Body of pancreas (tissue), 4 donors: ENCODE results near the gene HNRNPLL. TPM values are rescaled to one million over a fixed set of nuclear protein-coding genes. Genes with fewer than 3 reads are reported as not detected.

Experiments used
- ATAC-seq: fragments of 150-250 bp; one replicate; pipeline ENCODE4 v1.9.1; 2016
- DNase-seq, 4 donors: peaks; one replicate each; pipeline ENCODE4 v3.0.0-alpha.2; 2019
- H3K27ac ChIP-seq, 4 donors: fragments of 200-600 bp; sonication (generic); 1 replicate in 3 of 4; 2 replicates in 1 of 4; pipeline versions ENCODE4 v1.5.1 to v1.6.1; 2016 to 2019; ENCODE audit warnings: mild to moderate bottlenecking in 1 of 4, mixed read lengths in 1 of 4, moderate library complexity in 1 of 4
- H3K27me3 ChIP-seq, 2 donors: fragments of 200-600 bp; sonication (generic); one replicate each; pipeline ENCODE4 v1.6.0; 2016; ENCODE audit warnings: mild to moderate bottlenecking in 1 of 2
- H3K36me3 ChIP-seq, 2 donors: fragments of 200-600 bp; sonication (generic); replicated peaks in 1 of 2; 2 replicates each; pipeline ENCODE4 v1.5.1; 2016; ENCODE audit warnings: low read depth in 2 of 2; ENCODE audit not compliant: insufficient read depth in 1 of 2
- H3K4me1 ChIP-seq: fragments of 200-600 bp; sonication (generic); one replicate; pipeline ENCODE4 v1.6.0; 2016
- H3K4me3 ChIP-seq, 2 donors: fragments of 200-600 bp; sonication (generic); 1 replicate in 1 of 2; 2 replicates in 1 of 2; pipeline ENCODE4 v1.5.1; 2016 to 2019
- H3K9me3 ChIP-seq, 3 donors: fragments of 200-600 bp; sonication (generic); 1 replicate in 2 of 3; 2 replicates in 1 of 3; pipeline ENCODE4 v1.5.1; 2016
- POLR2A ChIP-seq, 3 donors: fragments of 450-650 bp; IDR thresholded peaks; one replicate each; pipeline ENCODE4 v1.6.1; 2016; ENCODE audit warnings: antibody characterized with exemption in 3 of 3, mild to moderate bottlenecking in 2 of 3
- WGBS, 2 donors: methylation state at CpG; one replicate each; pipeline ENCODE4 v1.1.5; 2017; 5-methylcytosine and 5-hydroxymethylcytosine counted together
- intact Hi-C: fragments of 100-400 bp; cut with DNase I; formaldehyde crosslinking; loops from one replicate; pipeline ENCODE4 v1.15.1; 2023
- total RNA-seq, 2 donors: library from RNA; depleted of rRNA; stranded (reverse); fragments of >200 nt; gene quantifications; one replicate each; pipeline ENCODE4 v1.1.0, GENCODE V29; 2016
- TF ChIP-seq, protein P1 (sequence below), 7 experiments: fragments of 450-650 bp in 4 of 7; fragments of 200-600 bp in 3 of 7; sonication (generic) in 3 of 7; IDR thresholded peaks; one replicate each; pipeline ENCODE4 v1.5.1; 2016 to 2019; ENCODE audit warnings: antibody characterized with exemption in 7 of 7

HNRNPLL gene
- total RNA-seq, 2 donors from 2014 or later: 21.8 to 22.4 TPM

DNA sequence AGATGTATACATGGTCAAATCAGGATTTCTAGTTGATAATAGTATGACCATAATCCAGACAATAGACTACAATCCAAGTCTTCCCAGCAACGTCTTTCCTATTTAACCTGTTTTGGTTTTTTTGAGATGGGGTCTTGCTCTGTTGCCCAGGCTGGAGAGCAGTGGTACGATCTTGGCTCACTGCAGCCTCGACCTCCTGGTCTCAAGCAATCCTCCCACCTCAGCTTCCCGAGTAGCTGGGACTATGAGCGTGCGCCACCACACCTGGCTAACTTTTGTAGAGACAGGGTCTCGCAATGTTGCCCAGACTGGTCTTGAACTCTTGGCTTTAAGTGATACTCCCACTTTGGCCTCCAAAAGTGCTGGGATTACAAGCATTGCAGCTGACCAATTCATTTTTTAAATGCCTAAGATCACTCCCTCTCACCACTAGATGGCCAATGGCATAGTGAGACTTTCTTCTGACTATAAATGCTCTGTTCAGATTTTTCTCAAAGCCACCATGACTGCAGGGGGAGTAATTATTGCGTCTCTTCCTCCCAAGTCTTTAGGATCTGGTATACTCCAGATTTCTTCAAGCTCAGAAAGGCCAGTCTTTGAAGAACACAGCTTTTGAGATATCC is 47.6 kb downstream of the HNRNPLL start:
- H3K27ac ChIP-seq: no peak overlapping the region
- TF ChIP-seq POLR2A (IDR thresholded peaks at IDR 0.05): no peak
- TF ChIP-seq, protein P1, sequence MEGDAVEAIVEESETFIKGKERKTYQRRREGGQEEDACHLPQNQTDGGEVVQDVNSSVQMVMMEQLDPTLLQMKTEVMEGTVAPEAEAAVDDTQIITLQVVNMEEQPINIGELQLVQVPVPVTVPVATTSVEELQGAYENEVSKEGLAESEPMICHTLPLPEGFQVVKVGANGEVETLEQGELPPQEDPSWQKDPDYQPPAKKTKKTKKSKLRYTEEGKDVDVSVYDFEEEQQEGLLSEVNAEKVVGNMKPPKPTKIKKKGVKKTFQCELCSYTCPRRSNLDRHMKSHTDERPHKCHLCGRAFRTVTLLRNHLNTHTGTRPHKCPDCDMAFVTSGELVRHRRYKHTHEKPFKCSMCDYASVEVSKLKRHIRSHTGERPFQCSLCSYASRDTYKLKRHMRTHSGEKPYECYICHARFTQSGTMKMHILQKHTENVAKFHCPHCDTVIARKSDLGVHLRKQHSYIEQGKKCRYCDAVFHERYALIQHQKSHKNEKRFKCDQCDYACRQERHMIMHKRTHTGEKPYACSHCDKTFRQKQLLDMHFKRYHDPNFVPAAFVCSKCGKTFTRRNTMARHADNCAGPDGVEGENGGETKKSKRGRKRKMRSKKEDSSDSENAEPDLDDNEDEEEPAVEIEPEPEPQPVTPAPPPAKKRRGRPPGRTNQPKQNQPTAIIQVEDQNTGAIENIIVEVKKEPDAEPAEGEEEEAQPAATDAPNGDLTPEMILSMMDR (IDR thresholded peaks at IDR 0.05): peak in 6 of 7 experiments; percentile 9 to 28 (median 18)
- DNase-seq: no peak
- no peak for ATAC-seq
- no peaks in the 10 kb centered on the region for H3K36me3 ChIP-seq
- intact Hi-C loops: no loop called here
- H3K27me3 ChIP-seq: no peaks in the 10 kb centered on the region
- 94 to 95% methylated on average over 8 of the region's 8 CpGs for WGBS, 2 donors
- H3K4me3 ChIP-seq: no peak overlapping the region
- no peaks in the 10 kb centered on the region for H3K9me3 ChIP-seq
- H3K4me1 ChIP-seq: no peaks in the 10 kb centered on the region

DNA sequence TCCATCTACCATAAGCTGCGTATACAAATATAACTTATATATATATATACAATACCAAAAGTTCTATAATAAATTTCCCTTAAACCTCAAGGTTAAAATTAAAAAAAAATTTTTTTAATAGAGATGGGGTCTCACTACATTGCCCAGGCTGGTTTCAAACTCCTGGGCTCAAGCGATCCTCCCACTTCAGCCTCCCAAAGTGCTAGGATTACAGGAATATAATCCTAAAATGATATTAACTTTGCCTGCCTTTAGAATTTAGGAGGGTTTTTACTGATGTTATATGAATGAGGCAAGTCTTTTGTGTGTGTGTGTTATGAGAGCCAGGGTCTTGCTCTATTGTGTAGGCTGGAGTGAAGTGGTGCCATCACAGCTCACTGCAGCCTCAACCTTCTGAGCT is 49.2 kb downstream of the HNRNPLL start:
- 93 to 94% methylated on average over 2 of the region's 2 CpGs for WGBS, 2 donors
- no peak overlapping the region for H3K27ac ChIP-seq
- no peaks in the 10 kb centered on the region for H3K27me3 ChIP-seq
- H3K9me3 ChIP-seq: no peaks in the 10 kb centered on the region
- intact Hi-C loops: no loop called here
- H3K4me3 ChIP-seq: no peak overlapping the region
- ATAC-seq: no peak
- no peaks in the 10 kb centered on the region for H3K4me1 ChIP-seq
- TF ChIP-seq, protein P1 (IDR thresholded peaks at IDR 0.05): no peak
- no peak for TF ChIP-seq POLR2A (IDR thresholded peaks at IDR 0.05)
- DNase-seq: no peak
- H3K36me3 ChIP-seq: no peaks in the 10 kb centered on the region

DNA sequence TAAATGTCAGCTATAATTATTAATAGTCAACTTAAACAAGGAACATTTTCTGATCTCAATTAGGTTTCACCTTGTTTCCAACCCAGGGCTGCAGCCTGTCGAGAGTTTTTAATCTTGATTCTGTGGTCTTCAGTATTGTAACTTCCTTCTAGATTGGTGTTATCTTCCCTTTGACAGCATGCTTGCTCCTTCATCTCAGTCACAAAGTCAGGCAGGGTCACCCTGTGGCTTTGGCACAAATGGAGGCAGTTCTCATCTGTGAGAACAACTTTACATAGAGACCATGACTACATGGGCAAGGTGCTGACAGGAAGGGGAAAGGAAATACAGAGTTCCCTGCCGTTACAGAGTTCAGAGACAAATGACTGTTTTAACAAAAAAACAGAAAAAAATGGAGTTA is 50.5 kb downstream of the HNRNPLL start:
- Histone ChIP-seq H3K27ac (no peak overlapping the region), H3K4me1 (no peaks in the 10 kb centered on the region), H3K36me3 (no peaks in the 10 kb centered on the region), H3K9me3 (no peaks in the 10 kb centered on the region), H3K27me3 (no peaks in the 10 kb centered on the region), H3K4me3 (no peak overlapping the region)
- TF ChIP-seq, protein P1 (IDR thresholded peaks at IDR 0.05): no peak
- no peak for TF ChIP-seq POLR2A (IDR thresholded peaks at IDR 0.05)
- intact Hi-C loops: no loop called here
- DNase-seq (no peak), ATAC-seq (no peak)
- WGBS, 2 donors: 45 to 75% methylated on average over 2 of the region's 2 CpGs

DNA sequence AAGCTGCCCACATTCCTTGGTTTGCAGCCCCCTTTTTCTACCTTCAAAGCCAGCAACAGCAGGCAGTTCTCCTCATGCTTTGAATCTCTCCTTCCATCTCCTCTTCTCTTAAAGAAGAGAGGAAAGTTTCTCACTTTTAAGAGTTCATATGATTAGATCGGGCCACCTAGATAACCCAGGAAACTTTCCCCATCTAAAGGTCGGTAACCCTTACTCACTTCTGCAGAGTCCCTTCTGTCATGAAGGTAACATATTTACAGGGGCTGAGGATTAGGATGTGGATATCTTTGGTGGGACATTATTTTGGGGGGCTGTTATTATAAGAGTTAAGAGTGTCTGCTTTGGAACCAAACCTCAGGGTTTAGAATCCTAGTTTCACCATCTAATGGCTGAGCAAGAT is 51.0 kb downstream of the HNRNPLL start:
- no peak overlapping the region for H3K4me3 ChIP-seq
- TF ChIP-seq POLR2A (IDR thresholded peaks at IDR 0.05): no peak
- TF ChIP-seq, protein P1 (IDR thresholded peaks at IDR 0.05): no peak
- no peaks in the 10 kb centered on the region for H3K27me3 ChIP-seq
- ATAC-seq (no peak), DNase-seq (no peak)
- intact Hi-C loops: no loop called here
- WGBS, 2 donors: 90 to 100% methylated on average over 2 of the region's 2 CpGs
- H3K36me3 ChIP-seq: no peaks in the 10 kb centered on the region
- H3K4me1 ChIP-seq: no peaks in the 10 kb centered on the region
- H3K9me3 ChIP-seq: no peaks in the 10 kb centered on the region
- H3K27ac ChIP-seq: no peak overlapping the region

DNA sequence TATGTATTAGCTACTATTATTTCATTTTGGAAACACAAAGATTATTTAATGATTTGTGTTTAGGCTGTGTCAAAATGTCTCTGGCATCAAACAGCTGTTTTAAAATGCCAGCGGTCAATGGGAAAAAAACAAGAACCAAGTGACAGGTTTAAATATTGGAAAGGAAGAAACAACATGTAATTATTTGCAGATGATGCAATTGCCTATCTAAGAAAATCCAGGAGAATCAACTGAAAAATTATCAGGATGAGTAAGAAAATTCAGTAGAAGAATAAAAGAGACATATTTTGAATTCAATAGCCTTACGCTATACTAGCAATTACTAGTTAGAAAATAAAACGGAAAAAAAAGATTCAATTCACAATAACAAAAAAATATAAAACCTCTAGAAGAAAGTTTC is 51.6 kb downstream of the HNRNPLL start:
- Histone ChIP-seq H3K36me3 (no peaks in the 10 kb centered on the region), H3K9me3 (no peaks in the 10 kb centered on the region), H3K27ac (no peak overlapping the region), H3K27me3 (no peaks in the 10 kb centered on the region), H3K4me3 (no peak overlapping the region), H3K4me1 (no peaks in the 10 kb centered on the region)
- no peak for ATAC-seq
- DNase-seq: no peak
- TF ChIP-seq, protein P1 (IDR thresholded peaks at IDR 0.05): no peak
- intact Hi-C loops: no loop called here
- WGBS, 2 donors: 93 to 97% methylated on average over 3 of the region's 3 CpGs
